Measurements from ENCODE around the gene HS6ST3.

Gene HS6ST3

DNA sequence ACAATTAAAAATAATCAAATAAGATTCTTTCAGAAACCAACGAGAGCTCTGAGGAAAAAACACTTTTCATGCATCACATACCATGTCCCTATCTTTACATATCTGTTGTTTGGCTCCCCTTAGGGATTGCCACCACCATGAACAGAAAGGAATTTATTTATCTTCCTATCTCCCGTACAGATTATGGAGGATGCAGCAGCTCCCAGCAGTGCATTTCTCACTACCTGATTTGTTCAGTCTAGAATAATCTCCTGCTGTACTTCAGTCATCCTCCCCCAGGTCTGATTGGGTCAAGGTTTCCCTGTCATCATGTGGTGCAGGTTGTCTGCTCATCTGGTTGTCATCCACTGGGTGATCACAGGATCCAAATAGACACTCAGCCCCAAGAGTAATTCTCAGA lies 453.1 kb downstream of the HS6ST3 start:
- no peak for DNase-seq
- TF ChIP-seq, protein P1, sequence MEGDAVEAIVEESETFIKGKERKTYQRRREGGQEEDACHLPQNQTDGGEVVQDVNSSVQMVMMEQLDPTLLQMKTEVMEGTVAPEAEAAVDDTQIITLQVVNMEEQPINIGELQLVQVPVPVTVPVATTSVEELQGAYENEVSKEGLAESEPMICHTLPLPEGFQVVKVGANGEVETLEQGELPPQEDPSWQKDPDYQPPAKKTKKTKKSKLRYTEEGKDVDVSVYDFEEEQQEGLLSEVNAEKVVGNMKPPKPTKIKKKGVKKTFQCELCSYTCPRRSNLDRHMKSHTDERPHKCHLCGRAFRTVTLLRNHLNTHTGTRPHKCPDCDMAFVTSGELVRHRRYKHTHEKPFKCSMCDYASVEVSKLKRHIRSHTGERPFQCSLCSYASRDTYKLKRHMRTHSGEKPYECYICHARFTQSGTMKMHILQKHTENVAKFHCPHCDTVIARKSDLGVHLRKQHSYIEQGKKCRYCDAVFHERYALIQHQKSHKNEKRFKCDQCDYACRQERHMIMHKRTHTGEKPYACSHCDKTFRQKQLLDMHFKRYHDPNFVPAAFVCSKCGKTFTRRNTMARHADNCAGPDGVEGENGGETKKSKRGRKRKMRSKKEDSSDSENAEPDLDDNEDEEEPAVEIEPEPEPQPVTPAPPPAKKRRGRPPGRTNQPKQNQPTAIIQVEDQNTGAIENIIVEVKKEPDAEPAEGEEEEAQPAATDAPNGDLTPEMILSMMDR (IDR thresholded peaks at IDR 0.05; ENCODE audit: low read depth, low read length) = no peak
- H3K9me3 ChIP-seq (ENCODE audit: severe bottlenecking) = no peaks in the 10 kb centered on the region
- H3K36me3 ChIP-seq = no peaks in the 10 kb centered on the region
- peaks cover 90% of the 10 kb centered on the region for H3K27me3 ChIP-seq (ENCODE audit: insufficient read depth, low read depth, severe bottlenecking)
- no peak overlapping the region for H3K4me3 ChIP-seq (ENCODE audit: low read depth, low read length)
- H3K27ac ChIP-seq = no peak overlapping the region

- Histone ChIP-seq H3K27me3 (ENCODE audit: insufficient read depth, low read depth, severe bottlenecking) (peaks cover 84% of the 10 kb centered on the region), H3K4me3 (ENCODE audit: low read depth, low read length) (no peak overlapping the region), H3K9me3 (ENCODE audit: severe bottlenecking) (no peaks in the 10 kb centered on the region), H3K36me3 (no peaks in the 10 kb centered on the region), H3K27ac (no peak overlapping the region)
- DNase-seq = no peak
- TF ChIP-seq, protein P1 (IDR thresholded peaks at IDR 0.05; ENCODE audit: low read depth, low read length) = no peak
These were observed 455.1 kb downstream of the HS6ST3 start for GRCh38 chr13:96544957-96545356.

DNA sequence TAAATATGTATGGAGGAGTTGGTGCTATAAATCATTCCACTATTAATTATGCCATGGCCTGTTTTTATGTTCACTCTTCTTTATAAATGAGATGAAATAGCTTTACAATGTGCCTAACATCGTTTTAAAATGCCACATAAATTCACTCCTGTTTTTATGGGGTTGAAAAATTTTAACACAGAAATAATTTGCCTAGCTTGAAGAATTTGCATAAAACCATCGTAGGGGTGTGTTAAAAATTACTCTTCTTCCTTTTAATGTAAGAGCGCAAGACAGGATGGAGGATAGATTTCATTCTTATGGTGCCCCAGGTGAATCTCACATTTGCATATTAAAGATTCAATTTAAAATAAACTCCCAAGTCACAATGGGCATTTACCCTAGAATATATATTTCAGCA lies 456.6 kb downstream of the HS6ST3 start:
- Histone ChIP-seq H3K27ac (no peak overlapping the region), H3K4me3 (ENCODE audit: low read depth, low read length) (no peak overlapping the region), H3K36me3 (no peaks in the 10 kb centered on the region), H3K9me3 (ENCODE audit: severe bottlenecking) (no peaks in the 10 kb centered on the region), H3K27me3 (ENCODE audit: insufficient read depth, low read depth, severe bottlenecking) (peaks cover 84% of the 10 kb centered on the region)
- TF ChIP-seq, protein P1 (IDR thresholded peaks at IDR 0.05; ENCODE audit: low read depth, low read length) = no peak
- DNase-seq = no peak

DNA sequence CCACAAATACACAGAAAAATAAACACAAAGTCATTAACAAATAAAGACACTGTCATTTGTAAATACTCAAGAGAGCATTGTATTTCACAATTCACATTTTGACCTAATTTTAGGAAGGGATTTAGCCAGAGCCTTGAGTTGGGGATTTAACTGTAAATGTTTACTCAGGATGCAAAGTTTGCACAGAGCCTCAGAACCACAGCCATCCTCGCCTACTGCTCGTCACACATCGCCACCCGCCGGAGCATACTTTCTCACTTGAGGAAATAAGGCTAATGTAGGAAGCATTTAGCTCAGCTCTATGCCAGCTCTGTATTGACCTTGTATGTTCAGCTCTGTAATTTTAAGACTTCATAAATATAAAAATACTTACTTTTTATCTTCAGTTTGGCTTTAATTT lies 461.6 kb downstream of the HS6ST3 start:
- TF ChIP-seq, protein P1 (IDR thresholded peaks at IDR 0.05; ENCODE audit: low read depth, low read length) = no peak

GRCh38 chr13:96552559-96552958 lies 462.7 kb downstream of the HS6ST3 start:
- TF ChIP-seq, protein P1 (IDR thresholded peaks at IDR 0.05; ENCODE audit: low read depth, low read length) = no peak
- no peaks in the 10 kb centered on the region for H3K36me3 ChIP-seq
- no peak overlapping the region for H3K27ac ChIP-seq
- H3K27me3 ChIP-seq (ENCODE audit: insufficient read depth, low read depth, severe bottlenecking) = peaks cover 69% of the 10 kb centered on the region
- H3K4me3 ChIP-seq (ENCODE audit: low read depth, low read length) = no peak overlapping the region
- no peaks in the 10 kb centered on the region for H3K9me3 ChIP-seq (ENCODE audit: severe bottlenecking)
- no peak for DNase-seq

More for the DNA sequence above, 461.6 kb downstream of the HS6ST3 start:
- Histone ChIP-seq H3K9me3 (ENCODE audit: severe bottlenecking) (no peaks in the 10 kb centered on the region), H3K4me3 (ENCODE audit: low read depth, low read length) (no peak overlapping the region), H3K36me3 (no peaks in the 10 kb centered on the region), H3K27me3 (ENCODE audit: insufficient read depth, low read depth, severe bottlenecking) (peaks cover 69% of the 10 kb centered on the region), H3K27ac (no peak overlapping the region)
- DNase-seq = no peak

DNA sequence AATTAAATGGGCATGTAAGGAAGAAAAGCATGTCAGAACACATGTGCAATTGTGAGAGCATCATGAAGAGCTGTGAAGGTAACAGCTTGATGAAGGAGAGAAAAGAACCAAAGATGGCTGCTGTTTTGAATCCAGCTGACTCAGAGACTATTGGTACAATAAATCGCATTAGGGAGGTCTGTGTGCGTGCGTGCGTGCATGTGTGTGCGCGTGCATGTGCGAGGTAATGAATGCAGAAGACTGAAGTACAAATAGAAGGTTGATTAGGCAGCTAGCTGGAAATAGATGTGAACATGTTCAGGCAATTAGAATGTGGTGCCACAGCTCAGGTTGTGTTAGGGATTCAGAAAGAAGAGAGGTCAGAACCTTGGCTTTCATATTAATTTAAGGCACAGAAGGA lies 463.9 kb downstream of the HS6ST3 start:
- H3K9me3 ChIP-seq (ENCODE audit: severe bottlenecking) = no peaks in the 10 kb centered on the region
- no peaks in the 10 kb centered on the region for H3K36me3 ChIP-seq
- H3K4me3 ChIP-seq (ENCODE audit: low read depth, low read length) = no peak overlapping the region
- TF ChIP-seq, protein P1 (IDR thresholded peaks at IDR 0.05; ENCODE audit: low read depth, low read length) = no peak
- H3K27me3 ChIP-seq (ENCODE audit: insufficient read depth, low read depth, severe bottlenecking) = peaks cover 62% of the 10 kb centered on the region
- no peak for DNase-seq
- H3K27ac ChIP-seq = no peak overlapping the region

Measured in WERI-Rb-1 (cell line).